GM19438 (cell line): ENCODE results near the gene TBX10.
"Not testable (repeated sequence)": the region's sequence is repeated elsewhere in the genome, so short reads cannot be mapped to it uniquely, and the experiment has no call there.

Experiments used
- ATAC-seq: cut with Tn5 transposase; IDR thresholded peaks from one replicate; pipeline ENCODE4 v1.9.1; 2021; ENCODE audit warnings: low read depth; ENCODE audit not compliant: unreplicated experiment

The TBX10 gene

GRCh38 chr11:67639438-67639859 is at the start of gene TBX10:
TBX10 (minus strand) TSS chr11:67639763; CDS start chr11:67639472, 291 bp downstream.
- no peak for ATAC-seq

- ATAC-seq: no peak
Observed at GRCh38 chr11:67689178-67689577, 49.6 kb upstream of the TBX10 start.

GRCh38 chr11:67687986-67688385 is 48.4 kb upstream of the TBX10 start:
- ATAC-seq: no peak

- ATAC-seq: not testable (repeated sequence)
Observed at GRCh38 chr11:67685641-67686332, 46.2 kb upstream of the TBX10 start.

- not testable (repeated sequence) for ATAC-seq
Observed at GRCh38 chr11:67682126-67683034, 42.8 kb upstream of the TBX10 start.

- no peak for ATAC-seq
Observed at GRCh38 chr11:67680696-67681470, 41.3 kb upstream of the TBX10 start.

- ATAC-seq: no peak
Observed at GRCh38 chr11:67675058-67675747, 35.6 kb upstream of the TBX10 start.

GRCh38 chr11:67674442-67674871 is 34.9 kb upstream of the TBX10 start, which contains the start of gene ALDH3B2:
ALDH3B2 (minus strand) TSS chr11:67674623; CDS start chr11:67666935, 7,688 bp downstream.
- no peak for ATAC-seq

GRCh38 chr11:67673902-67674301 is 34.3 kb upstream of the TBX10 start:
- no peak for ATAC-seq

GRCh38 chr11:67673358-67673757 is 33.8 kb upstream of the TBX10 start:
- no peak for ATAC-seq

- ATAC-seq: no peak
Observed at GRCh38 chr11:67671211-67671520, 31.6 kb upstream of the TBX10 start.

- ATAC-seq: no peak
Observed at GRCh38 chr11:67670316-67671210, 31.0 kb upstream of the TBX10 start.

- ATAC-seq: no peak
Observed at GRCh38 chr11:67668192-67668551, 28.6 kb upstream of the TBX10 start.

- ATAC-seq: no peak
Observed at GRCh38 chr11:67667490-67668191, 28.1 kb upstream of the TBX10 start.

- no peak for ATAC-seq
Observed at GRCh38 chr11:67666676-67667489, 27.3 kb upstream of the TBX10 start.

GRCh38 chr11:67666303-67666645 is 26.7 kb upstream of the TBX10 start:
- ATAC-seq: no peak

- no peak for ATAC-seq
Observed at GRCh38 chr11:67665541-67666302, 26.2 kb upstream of the TBX10 start.
